Mesenteric fat pad (tissue), 1 donor: ENCODE measurements around the gene TTLL8. TPM values are rescaled to one million over a fixed set of nuclear protein-coding genes. Genes with fewer than 3 reads are reported as not detected.

Experiments
- DNase-seq: peaks from one replicate; pipeline ENCODE4 v3.0.0-alpha.2; 2020; ENCODE audit warnings: low spot score
- total RNA-seq: library from RNA; stranded (reverse); fragmentation: NEBNext Ultra II Directional; extraction: Animal tissue kit (Norgen Biotek cat#: 25700); gene quantifications from one replicate; pipeline ENCODE4 v1.2.1, GENCODE V29; 2021
- donor health status: DM: yes; HTN: yes; CAD: no.

Gene TTLL8
- total RNA-seq, 1 donor from 2014 or later, result not detected

DNA sequence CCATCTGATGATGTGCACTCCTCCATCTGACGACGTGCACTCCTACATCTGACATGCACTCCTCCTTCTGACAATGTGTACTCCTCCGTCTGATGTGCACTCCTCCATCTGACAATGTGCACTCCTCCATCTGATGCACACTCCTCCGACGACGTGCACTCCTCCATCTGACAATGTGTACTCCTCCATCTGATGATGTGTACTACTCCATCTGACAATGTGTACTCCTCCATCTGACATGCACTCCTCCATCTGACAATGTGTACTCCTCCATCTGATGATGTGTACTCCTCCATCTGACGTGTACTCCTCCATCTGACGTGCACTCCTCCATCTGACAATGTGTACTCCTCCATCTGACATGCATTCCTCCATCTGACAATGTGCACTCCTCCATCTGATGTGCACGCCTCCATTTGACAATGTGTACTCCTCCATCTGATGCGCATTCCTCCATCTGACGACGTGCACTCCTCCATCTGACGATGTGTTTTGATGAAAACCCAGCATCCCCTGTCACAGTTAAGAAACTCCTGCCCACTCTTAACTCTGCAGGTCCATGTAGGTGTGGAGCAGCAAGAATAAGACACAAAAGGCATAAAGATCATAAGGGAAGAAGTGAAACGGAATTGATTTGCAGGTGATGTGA is 35.8 kb downstream of the TTLL8 start:
- peak; percentile 37 for DNase-seq

DNA sequence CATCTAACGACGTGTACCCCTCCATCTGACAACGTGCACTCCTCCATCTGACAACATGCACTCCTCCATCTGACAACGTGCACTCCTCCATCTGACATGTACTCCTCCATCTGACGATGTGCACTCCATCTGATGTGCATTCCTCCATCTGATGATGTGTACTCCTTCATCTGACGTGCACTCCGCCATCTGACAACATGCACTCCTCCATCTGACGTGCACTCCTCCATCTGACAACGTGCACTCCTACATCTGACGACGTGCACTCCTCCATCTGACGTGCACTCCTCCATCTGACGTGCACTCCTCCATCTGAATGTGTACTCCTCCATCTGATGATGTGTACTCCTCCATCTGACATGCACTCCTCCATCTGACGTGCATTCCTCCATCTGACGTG is 37.5 kb downstream of the TTLL8 start:
- peak; percentile 41 for DNase-seq

DNA sequence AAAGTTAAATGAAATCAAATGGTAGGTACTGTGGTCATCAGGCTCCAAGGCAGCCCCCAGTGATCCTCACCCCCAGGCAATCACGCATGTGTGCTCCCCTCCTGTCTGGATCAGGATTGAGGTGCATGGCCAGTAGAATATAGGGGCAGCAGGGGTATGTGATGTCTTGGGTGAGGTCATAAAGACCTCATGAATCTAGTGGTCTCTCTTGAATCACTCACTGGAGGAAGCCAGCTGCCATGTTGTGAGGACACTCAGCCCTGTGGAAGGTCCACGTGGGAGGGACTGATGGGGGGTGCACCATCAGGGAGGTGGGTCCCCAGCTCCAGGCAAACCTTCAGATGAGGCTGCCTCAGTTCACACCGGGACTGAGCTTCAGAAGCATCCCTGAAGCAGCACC is 38.8 kb downstream of the TTLL8 start:
- peak; percentile 30 for DNase-seq

DNA sequence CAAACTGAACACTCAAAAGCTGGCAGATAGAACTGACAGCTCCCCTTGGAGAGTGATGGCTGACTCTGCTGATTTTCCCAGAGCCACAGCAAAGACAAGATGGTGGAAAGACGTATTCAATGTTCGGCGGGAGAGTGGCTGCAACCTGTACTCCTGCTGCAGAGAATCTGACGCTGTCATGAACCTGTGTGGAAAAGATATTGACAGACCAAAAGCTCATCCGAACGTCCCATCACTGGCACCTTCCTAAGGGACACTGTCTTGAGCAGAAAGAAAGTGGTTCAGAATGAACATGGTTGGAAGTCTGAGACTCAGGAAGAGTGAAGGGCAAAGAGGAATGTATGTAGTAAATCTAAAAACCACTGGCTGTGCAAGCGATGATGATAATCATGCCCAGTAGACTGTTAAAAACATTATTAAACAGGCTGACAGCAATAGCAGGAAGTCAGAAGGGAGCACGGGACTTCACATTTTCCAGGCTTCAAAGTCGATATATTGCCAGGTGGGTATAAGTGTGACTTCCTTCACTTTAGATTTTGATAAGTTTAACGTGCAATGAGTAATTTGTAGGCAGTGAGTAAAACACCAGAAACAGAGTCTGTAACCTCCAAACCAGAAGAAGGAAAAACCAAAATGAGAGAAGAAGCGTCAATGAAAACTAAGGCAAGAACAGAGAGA is 39.4 kb downstream of the TTLL8 start:
- peak; percentile 51 for DNase-seq

DNA sequence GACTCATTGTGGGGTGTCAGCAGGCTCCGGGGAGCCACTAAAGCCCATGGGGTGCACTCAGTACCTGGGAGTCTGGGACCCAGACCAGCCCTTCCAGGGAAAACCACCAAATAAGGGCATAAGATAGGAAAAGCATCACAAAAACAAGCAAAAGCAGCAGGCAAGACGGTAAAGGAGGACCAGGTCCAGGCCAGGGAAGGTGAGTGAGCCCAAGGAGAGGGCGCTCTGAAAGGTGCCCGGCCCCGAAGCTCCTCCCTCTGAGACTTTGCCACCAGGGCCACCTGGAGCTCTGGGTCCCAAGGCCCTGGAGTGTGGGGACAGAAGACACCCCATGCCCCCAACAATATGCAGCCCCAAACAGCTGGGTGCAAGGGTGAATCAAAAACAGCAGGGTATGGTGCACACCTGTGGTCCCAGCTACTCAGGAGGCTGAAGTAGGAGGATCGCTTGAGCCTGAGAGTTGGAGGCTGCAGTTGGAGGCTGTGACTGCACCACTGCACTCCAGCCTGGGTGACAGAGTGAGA is 40.3 kb downstream of the TTLL8 start:
- DNase-seq, result no peak

DNA sequence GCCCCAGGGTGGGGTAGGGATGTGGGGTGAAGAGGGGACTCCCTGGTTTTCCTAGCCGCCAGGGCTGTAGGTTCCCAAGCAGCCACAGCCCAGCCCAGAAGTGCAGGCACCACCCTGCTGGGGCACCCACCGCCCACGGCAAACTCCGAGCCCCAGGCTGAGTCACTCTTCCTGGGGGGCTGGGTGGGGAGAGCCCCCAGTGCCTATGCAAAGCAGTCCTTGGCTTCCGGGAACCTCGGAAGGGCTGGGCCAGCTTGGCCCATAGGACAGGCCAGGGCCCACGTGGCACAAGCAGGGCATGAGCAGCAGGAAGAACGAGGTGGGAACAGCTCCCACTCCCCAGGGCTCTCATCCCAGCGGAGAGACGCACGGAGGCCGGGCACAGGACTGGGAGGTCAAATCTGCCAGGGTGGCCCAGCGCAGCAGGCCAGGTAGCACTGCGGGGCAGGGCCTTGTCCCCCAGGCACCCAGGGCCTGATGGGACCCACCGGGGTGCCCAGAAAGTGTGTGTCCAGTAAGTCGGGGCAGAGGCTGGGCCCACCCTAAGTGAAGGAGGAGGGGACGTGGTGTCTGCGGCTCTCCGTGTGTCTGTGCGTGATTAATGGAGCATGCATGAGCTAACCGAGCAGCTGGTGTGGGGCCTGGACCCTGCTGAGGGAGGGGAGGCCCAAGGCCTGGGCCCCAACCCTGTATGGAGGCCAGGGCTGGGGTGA is 41.0 kb downstream of the TTLL8 start:
- DNase-seq, result peak; percentile 82

DNA sequence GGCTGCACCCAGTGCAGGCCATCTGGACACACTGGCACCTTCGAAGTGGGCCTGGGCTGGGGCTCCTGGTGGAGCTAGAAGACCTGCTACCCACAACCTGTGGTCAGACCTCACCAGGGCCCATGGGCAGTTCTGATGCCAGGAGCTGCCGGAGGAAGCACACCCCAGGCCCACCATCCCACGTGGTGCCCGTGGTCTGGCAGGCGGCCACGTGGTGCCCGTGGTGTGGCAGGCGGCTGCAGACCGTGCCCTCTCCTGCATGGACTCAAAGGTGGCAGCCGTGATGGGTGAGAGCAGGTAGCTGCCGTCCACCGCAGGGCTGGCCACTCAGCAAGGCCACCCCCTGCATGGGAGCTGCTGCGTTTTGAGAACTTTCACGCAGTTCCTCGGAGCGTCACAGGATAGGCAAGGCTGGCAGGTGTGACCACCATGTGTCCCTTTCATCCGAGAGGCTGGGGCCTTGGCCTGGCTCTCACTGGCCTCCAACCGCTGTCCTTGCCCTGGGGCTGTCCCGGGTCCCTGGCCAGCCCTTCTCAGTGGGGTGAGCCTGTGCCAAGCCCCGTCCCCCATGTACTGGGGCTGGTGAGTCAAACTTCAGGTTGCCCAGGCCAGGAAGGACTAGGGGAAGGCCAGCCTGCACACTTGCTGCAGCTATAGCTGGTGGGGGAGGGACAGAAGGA is 41.6 kb downstream of the TTLL8 start:
- peak; percentile 69 for DNase-seq

DNA sequence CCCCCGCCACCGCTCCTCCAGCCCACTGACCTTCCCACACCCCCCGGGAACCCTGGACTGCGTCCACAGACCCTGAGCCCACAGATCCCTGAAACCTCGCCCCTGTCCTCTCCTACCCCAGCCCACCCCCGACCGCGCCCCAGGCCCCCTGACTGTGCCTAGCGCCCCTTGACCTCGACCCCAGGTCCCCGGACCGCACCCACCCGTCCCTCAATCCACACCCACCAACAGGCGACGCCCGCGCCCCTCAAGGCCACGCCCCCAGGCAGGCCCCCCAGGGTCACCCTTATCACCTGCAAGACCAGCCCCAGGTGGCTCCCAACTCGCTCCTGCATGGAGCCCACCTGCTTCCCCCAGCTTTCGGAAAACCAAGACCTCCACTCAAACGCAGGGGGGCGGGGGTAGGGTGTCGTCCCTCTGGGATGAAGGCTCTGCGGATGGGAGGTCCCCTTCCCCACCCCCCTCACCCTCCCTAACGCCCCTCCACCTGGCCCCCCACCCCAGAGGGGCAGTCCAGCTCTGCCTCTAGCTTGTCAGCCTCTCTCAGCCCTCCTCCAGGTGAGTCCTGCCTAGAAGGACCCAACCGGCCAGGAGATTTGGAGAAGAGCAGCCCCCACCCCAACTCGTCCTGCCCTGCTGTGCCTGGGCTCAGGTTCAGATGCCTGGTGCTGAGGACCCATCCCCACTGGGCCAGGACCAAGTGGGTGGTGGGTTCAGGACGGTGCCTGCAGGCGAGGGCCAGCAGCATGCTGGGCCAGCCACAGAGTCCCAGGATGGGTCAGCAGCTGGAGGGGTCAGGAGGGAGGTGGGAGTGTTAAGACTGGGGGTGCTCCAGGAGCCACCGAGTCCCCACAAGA is 42.4 kb downstream of the TTLL8 start:
- peak; percentile 74 for DNase-seq

DNA sequence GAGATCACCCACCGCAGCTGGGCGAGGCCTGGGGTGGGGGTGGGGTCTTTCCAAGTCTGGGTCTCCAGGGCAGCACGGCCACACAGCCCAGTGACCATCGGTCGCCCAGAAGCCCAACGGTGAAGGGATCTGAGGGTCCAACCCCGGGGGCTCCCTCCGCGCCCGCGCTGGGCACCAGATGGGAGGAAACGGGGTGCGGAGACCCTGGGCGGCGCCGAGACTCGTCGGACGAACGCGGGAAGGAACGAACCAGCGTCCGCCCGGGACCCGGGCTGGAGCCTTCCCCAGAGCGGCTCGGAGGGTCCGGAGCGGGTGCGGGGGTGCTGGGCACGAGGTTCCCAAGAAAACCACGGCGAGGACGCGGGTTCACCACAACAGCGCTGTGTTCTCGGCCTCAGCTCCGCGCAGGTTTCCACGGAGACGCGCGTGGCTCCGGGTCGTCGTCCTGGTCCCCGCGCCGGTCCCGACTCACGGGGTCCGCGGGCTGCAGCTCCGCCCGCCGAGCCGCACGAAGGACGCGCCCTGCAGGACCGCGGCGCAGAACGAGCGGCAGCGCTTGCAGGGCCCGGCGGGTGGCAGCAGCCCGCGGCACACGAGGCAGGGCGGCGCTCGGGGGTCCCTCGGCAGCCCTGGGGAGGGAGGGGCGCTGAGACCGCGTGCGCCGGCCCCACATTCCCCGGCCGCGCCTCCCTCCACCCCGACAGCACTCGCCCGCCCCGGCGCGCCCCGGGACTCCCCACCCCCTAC is 43.3 kb downstream of the TTLL8 start:
- peak; percentile 84 for DNase-seq

DNA sequence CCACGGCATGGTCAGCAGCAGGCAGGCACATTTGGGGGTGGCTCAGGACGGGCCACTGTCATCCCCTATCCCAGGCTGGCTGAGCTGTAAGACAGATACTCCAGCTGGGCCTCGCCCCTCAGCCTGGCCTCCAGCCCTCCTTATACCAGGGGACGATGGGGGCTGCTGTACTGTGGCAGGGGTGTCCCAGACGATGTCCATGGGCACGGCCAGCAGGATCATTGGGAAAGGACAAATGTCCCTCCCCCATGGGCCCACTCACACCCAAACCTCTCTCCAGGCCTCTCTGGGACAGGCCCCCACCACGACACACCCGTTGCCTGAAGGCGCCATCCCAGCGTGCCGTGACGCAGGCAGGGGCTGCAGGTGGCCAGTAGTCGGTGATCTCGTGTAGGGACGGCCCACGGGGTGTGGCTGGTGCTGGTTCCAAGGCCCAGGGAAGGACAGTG is 44.0 kb downstream of the TTLL8 start:
- peak; percentile 78 for DNase-seq

DNA sequence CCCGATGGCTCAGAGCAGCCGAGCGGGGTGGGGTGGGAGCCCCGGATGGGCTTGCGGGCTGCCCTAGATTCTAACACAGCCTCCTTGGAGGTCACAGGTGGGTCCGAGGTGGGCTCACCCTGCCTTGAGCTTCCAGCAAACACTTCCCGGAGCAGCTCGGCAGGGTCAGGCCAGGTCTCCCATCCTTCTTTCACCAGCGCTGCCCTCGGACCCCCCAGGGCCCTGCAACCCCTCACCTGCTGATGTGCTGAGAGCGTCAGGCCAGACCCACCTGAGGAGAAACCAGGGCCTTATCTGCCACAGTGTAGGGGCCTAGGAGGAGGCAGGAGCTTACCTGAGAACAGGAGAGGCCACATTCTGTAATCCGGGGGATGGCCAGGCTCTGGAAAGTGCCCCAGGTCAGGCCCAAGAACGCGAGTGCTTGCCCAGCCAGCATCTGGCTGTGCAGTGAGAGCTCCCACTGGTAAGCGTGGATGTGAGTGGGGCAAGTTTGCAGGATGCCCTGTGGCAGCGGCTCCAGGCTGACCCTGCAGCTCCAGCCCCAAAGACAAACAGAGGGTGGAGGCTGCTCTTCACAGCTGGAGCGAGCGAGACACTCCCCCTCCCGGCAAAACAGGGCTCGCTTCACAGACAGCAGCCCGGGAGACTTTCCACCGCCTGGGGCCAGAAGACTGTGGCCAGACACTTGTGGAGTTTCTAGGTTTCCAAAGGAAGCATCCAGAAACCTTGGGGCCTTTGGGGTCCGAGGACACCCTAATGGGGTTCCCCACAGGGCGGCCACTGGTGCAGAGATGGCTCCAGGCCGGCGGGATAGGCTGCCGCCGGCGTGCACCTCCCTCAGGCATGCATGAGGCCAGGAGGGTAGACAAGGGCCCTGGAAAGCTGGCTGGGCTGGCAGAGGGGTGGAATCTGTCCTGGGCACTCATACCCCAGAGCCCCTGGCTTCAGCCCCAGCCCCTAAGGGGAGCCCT is 45.6 kb downstream of the TTLL8 start, which contains the start of gene IL17REL:
Gene IL17REL, minus strand, starts transcription at position 555 of the 971 bp plus-strand sequence. Its CDS starts 119 bp downstream, at position 436.
- no peak for DNase-seq

DNA sequence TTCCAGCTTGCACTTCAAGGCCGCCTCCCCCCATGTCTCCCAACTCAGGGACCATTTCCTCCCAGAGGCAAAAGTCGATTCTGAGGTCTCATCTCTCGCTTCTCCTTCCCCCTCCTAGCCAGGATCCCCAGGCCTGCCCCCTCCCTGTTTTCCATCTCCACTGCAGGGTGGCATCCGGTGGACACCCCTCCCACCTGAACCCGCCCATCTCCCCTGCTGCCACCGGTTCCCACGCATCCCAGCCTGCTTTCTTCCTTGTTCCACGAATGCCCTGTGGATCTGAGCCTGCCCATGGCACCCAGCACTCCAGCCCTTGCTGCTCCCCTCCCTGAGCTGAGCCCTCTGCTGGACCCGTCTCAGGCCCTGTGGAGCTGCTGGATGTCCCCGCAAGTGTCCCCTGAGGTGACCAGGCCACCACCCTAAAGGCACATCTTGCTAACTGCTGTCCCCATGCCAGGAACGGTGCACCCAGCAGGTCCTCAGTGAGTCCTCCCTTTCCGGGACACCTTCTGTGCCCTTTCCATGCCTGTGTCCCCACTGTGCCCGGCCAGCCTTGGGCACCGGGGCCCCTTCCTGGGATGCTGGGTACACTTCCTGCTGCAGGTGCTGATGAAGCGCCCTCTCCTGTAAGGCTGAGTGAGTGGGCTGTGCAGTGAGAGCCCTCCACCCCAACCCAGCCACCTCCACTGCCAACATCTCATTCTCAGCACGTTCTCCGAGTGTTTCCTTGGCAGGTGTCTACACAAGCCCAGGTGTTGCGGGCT is 46.5 kb downstream of the TTLL8 start:
- no peak for DNase-seq

DNA sequence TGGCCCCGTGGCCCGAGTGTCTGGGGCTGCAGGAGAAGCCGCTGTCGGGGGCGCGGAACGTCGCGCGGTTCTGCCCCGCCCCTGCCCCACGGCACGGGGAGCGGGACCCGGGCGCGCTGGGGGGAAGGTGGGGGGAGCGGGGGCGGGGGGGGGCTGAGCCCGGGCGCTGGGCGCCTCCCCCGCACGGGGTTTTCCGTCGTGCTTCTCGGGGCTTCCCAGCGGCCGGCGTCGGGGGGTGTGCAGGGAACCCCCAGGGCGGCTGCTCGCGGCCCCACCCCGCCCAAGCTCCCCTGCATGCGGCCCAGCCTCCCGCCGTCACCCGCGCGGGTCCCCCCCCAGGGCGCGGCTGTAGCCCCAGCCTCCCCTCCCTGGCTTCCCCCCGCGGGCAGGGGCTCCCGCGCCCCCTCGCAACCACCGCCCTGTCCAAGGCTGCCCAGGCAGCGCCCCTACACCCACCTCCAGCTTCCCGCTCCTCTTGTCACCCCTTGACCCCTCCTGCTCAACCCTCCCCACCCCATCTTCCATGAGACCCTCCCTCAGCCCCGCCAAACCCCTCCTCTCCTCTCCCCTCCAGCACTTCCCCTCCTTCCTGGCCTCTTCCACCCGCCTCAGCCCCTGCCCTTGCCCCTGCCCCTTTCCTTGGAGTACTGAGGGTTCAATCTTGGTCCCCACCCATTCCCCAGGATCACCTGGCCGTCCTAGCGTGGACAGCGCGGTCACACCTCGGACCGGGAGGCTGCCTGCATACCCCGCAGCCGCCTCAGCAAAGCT is 47.2 kb downstream of the TTLL8 start:
- peak; percentile 74 for DNase-seq

DNA sequence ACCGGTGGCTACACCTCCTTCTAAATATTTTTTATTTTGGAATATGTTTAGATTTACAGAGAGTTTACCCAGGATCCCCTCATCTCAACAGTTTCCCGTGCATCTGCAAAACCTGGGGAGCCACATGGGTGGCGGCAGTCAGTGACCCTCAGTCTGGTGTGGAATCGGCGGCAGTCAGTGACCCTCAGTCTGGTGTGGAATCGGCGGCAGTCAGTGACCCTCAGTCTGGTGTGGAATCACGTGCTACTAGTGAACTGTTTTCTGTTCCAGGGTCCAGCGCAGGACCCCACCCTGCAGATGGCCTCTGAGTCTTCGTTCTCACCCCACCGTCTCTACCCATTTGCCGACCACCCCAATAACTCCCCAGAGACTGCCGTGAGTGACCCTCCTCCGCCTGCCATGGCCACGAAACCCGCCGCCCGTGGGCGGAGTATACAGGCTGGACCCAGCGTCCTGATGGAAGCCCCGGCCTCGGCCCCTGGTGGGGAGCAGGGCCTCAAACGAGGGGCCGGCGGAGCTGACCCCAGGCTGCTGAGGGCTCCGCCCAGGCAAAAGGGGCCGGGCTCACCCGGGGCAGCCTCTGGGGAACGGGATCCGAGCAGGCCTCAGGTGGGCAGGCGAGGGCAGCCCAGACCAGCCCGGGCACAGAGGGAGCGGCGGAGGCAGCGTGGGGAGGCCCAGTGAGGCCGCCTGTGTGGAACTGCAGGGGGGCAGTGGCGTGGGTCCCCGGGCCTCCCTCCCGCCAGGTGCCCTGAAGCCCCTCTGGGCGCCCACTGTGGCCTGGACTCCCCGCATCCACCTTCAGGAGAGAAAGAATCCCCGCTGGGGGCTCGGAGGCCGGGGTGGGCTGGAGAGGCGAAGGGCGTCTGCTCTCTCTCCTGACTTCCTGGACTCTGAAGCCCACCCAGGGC is 48.1 kb downstream of the TTLL8 start:
- DNase-seq, result peak; percentile 88

DNA sequence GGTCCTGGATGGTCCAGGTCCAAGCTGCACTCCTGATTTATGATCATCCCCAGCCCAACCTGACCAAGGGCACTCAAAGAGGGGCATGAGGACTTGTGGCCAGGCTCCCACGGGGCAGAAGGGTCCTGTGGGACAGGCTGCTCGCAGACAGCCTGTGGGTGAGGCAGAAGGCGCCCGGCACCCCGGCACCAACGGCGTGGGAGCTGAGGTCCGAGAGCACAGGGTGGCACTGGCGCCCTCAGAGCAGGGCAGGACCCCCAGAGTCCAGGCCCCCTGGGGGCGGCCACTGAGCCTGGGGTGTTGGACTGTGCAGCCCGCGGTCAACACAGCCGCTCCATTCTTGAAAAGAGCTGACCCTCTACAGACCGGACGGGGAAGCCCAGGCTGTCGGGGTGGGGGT is 48.8 kb downstream of the TTLL8 start:
- DNase-seq, result peak; percentile 60
